Activated effector memory CD4-positive, alpha-beta T cell treated with Interleukin-2 at 50 U/mL for 16 hours (primary cell): ENCODE data around the gene BET1L.
A peak's percentile ranks its signal among the peaks of the same experiment; 100 is the strongest.
"Not testable (repeated sequence)": the region's sequence is repeated elsewhere in the genome, so short reads cannot be mapped to it uniquely, and the experiment has no call there.

Experiments
- DNase-seq: peaks from one replicate; pipeline ENCODE4 v3.0.0-alpha.2; 2020

BET1L gene, protein sequence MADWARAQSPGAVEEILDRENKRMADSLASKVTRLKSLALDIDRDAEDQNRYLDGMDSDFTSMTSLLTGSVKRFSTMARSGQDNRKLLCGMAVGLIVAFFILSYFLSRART

DNA sequence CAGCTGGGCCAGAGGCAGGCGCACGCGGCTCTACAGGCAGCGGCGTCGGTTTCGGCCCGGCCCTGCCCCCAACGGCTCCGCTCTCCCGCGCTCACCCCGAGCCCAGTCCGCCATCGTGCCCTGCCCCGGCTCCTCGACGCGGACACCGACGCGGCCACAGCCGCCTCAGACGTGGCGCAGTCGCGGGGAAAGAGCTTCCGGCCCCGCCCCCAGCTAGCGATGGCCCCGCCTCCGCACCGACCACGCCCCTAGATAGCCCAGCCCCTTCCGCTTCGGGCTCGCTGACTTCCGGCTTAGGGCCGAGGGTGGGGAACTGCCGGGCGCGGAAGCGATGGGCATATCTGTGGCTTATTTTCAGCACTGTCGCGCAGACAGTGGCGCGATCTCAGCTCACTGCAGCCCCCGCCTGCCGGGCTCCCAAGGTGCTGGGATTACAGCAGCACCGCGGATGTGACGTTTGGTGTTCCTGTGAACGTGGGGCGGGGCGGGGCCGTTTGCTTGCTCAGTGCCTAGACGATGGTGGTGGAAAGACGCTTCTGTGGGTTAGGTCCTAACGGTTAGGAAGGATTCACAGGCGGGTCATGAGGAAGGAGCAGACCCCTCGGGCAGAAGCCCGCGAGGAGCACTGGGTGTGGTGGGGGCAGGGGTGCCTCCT is at the start of gene BET1L, which contains the start of gene RIC8A:
TSS of gene BET1L (minus strand) at position 192 of the 655 bp plus-strand sequence. CDS start at position 114, 78 bp downstream.
TSS of gene RIC8A (plus strand) at position 501 of the 655 bp plus-strand sequence. CDS start 1,147 bp downstream, outside the sequence.
- peak; percentile 96 for DNase-seq

DNA sequence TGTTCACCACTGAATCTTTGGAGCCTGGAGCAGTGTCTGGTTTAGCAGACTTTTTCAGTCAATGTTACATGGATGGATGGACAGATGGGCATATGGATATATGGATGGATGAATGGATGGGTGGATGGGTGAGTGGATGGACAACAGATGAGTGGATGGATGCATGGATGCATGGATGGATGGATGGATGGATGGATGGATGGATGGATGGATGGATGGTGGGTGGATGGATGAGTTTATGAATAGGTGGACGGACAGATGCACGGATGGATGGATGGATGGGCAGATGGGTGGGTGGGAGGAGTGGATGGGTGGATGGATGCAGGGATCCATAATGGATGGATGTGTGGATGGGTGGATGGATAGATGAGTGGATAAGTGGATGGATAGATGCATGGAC is 48.6 kb upstream of the BET1L start:
- no peak for DNase-seq

DNA sequence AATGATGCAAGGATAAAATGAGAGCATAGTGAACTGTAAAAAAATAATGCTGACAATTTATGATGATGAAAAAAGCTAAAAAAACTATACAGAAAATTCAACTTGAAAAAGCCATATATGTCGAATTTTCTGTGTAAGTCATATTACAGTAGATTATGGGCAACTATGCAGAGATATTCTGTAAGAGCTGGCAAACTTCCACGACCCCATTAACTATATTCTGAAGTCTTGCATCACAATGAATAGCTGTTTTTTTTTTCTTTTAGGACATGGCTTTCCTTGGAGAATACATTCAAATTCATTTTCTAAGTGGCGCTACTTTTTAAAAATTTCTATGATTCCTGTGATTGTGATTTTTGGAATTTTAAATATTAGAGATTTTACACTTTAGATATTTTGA is 48.0 kb upstream of the BET1L start:
- DNase-seq, result no peak

DNA sequence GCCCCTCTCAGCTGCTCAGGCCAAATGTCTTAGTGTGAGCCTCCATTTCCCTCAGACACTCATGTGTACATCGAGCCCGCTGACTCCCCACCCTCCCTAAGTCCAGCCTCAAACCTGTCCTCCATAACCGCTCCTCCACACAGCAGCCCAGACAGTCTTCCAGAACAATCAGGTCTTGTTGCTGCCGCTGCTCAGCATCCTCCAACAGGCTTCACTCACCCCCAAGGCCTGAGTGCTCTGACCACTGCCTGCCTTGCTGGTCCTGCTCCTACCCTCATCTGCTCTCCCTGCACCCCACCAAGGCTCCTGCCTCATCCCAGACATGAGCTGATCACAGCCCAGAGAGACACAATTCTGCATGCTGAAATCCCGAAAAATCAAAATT is 46.7 kb upstream of the BET1L start:
- no peak for DNase-seq

DNA sequence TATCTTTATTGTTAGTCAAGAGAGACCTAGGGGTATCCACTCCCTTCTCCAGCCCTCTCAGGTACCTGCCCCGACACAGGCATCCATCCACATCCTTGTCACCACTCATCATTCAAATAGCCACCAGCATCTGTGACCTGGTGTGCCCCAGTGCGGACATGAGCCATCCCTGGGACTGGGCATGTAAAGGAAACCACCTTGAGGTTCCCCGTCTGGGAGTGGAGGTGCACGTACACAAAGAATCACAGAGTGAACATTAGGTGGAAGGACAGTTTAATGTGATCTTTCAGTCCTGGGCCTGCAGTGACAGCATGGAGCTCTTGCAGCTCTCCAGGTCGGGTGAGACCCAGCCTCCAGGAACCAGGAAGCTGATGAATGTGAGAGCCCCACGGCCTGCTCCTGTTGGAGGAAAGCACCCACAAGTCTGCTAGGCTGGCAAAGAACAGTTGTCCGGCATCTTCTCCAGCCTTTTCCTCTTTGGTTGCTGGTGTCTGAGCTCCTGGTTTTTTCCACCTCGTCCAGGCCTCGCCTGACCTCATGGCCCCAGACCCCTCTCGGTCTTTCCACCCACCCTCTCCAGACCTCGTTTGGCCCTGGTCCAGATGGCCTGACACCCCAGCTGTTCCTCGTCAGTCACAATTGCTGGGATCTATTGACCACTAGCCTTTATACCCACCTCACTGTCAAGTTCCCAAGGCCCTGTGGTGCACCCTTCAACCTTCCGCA is 46.1 kb upstream of the BET1L start:
- DNase-seq, result no peak

DNA sequence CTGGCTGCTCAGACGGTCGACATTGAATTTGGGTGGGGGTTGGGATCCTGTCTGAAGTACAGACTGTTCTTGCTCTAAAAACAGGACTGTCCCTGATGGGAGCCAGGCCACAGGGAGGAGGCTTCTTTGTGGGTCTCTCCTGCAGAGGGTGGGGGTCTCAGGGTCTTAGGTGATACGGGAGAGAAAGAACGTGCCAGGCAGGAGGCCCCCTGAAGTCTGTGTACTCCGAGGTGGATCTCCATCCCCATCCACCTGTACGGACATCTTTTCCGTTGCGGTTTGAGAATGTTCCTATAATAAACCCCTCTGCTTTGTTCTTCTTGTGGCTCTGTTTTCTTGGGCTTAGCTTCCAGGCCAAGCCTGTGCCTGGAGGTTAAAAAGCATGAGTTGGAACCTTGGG is 45.5 kb upstream of the BET1L start:
- no peak for DNase-seq

DNA sequence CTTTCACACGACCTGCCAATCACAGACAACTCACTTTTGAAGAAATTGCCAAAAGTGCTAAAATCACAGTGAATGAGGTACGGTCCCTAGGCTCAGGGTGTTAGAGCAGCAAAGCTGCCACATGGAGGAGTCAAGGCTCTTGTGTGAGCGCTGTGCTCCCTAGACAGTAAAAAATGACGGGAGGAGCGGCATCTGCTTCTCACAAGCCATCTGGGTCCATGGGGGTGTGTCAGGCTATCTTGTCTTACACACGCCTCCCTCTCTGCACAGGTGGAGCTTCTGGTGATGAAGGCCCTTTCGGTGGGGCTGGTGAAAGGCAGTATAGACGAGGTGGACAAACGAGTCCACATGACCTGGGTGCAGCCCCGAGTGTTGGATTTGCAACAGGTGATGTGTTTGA is 44.4 kb upstream of the BET1L start:
- DNase-seq, result no peak

DNA sequence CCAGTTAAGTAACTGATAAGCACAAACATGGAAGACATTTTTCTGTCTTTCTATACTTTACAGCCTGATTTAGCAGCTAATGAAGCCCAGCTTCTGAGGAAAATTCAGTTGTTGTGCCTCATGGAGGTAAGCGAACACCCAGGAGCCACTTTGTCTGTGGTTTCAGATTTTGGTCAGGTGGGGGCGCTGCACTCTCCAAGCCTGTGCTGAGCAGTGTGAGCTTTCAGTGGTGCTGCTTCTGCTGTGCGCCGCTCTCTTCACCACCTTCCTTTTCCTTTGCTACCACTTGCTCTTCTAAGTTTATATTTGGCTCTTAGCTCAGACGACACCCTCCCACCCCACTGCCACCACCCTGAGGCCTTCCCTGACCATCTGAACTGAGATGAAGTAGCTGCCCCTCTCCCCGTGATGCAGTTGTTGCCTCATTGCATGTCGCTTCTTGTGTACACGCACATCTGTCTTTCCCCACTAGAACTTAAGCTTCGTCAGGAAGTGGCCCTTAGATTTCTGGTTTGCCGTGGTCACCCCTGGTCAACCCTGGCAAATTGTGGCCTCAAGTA is 43.6 kb upstream of the BET1L start:
- DNase-seq, result peak; percentile 71

DNA sequence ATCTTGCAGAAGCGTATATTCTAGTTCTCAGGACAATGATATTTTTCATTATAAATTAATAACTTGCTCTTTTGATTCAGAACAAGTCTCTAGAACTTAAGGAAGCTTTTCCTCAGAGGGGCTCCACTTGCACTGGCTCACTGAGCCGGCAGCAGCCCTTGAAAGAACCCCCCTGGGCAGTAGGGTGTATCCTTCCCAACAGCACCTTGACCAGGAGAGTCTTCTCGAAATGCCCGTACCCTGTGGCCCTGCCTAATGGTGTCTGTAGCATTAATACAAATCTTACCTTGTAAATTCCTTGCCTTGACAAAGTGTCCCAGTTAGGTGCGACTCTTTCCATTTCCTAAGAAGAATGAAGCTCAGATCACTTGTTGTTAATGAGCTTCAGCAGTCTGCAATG is 43.1 kb upstream of the BET1L start:
- DNase-seq, result no peak

DNA sequence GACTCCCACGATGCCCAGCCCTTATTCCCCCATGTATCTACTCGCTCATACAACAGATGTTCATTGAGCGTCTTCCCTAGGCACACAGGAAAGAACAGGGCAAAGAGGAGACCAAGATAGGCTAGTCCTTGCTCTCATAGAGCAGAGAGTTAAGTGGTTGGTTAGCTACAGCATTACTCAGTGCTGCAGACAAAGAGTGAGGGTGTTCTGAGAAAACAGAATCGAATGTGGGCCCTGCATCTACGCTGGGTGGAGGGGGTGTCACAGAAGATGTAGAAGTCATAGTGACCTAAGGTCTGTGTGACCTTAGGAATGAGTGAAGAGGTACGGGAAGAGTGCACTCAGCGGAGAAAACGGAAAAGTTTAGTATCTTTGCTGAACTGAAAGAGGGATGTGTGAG is 41.9 kb upstream of the BET1L start:
- no peak for DNase-seq

DNA sequence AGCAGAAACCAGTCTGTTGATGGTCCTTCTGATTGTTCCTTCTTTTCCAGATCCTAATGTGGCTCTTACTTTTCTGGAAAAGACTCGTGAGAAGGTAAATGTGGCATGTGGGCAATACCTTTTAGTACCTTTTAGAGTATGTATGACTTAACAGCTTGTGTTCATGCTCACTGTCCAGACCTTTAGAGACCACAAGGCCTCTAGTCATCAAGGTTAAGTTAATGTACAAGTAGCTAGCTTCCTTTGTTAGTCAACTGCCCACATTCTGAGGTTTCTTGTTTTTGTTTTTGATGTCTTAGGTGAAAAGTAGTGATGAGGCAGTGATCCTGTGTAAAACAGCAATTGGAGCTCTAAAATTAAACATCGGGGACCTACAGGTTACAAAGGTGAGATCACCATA is 37.2 kb upstream of the BET1L start:
- no peak for DNase-seq

DNA sequence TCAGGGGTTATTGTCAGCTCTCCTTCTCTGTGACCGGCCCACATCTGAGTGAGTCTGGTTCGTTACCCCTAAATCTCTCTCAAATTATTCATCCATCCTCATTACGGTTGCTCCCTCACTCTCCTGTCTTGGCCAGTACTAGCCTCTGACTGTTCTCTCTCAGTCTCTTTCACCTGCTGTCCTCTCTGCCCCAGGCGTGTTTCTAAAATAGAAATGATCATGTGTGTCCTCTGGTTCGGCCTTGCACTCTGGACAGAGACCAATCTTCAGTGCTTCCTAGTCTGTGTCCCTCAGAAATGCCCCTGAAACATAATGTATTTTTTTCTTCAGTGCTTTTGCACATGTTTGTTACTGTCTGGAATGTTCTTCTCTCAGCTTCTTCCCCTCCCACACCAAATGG is 34.4 kb upstream of the BET1L start:
- no peak for DNase-seq

DNA sequence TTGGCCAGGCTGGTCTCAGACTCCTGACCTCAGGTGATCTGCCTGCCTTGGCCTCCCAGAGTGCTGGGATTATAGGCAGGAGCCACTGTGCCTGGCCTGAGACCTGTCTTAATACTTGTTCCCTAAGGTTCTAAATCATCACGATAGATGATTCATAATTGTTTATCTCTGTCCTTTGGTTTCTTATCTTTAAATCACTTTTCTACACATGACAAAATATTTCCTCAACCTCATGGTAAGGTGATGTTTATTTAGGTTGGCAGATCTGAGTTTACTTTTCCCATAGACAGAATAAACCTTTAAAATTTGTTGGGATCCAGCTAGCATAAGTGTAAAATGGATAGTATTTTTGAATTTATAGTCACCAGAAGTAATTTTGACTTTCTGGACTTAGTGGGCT is 33.1 kb upstream of the BET1L start:
- no peak for DNase-seq

DNA sequence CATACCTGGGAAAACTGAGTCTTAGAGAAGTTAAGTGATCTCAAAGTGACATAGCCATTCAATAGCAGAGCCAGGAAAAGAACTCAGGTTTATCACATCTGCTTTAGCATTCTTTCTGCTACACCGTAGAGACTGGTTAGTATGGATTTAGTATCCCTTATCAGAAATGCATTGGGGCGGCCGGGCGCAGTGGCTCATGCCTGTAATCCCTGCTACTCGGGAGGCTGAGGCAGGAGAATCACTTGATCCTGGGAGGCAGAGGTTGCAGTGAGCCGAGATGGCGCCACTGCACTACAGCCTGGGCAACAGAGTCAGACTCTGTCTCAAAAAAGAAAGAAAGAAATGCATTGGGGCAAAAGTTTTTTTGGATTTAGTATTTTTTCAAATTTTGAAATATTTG is 31.1 kb upstream of the BET1L start:
- not testable (repeated sequence) for DNase-seq

DNA sequence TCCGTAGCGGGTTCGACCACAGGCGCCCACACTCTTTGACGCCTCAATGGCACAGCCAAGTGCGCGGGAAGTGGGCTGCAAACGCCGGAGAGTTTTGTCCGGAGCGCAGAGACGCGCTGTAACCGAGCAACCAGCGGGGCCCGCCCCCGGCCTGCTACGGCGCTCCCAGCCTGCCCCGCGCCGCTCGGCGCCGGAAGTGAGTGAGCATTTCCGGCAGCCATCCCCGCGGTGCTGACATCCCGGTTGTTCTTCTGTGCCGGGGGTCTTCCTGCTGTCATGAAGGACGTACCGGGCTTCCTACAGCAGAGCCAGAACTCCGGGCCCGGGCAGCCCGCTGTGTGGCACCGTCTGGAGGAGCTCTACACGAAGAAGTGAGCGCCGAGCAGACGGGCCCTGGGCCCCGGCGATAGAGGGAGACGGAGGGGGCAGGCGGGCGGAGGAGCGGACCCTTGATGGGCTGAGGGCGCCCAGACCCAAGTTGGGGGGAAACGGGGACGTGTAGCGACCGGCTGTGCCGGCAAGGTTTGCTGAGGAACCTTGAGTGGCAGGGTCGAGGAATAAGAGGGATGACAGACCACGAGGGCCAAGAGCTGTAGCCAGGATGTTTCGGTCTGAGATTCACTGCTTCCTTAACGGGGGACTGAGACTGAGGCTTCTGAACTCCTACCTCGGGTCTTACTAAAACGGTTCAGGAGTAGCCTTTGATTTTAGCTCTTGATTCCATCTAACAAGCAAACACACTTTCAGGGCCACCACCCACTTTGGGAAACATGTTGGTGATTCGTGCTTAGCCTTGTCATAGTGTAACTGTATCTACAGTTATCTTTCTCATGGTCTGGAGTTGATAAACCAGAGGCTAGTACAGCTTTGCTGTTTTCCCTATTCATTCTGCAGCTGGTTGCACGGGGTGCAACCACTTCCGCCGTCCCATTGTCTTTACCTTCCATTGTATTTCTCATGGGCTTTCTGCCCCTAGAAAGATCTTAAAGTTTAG is 29.9 kb upstream of the BET1L start, which contains the start of gene PSMD13:
TSS of gene PSMD13 (plus strand) at position 203 of the 994 bp plus-strand sequence. CDS start at position 277, 74 bp downstream.
- peak; percentile 82 for DNase-seq

DNA sequence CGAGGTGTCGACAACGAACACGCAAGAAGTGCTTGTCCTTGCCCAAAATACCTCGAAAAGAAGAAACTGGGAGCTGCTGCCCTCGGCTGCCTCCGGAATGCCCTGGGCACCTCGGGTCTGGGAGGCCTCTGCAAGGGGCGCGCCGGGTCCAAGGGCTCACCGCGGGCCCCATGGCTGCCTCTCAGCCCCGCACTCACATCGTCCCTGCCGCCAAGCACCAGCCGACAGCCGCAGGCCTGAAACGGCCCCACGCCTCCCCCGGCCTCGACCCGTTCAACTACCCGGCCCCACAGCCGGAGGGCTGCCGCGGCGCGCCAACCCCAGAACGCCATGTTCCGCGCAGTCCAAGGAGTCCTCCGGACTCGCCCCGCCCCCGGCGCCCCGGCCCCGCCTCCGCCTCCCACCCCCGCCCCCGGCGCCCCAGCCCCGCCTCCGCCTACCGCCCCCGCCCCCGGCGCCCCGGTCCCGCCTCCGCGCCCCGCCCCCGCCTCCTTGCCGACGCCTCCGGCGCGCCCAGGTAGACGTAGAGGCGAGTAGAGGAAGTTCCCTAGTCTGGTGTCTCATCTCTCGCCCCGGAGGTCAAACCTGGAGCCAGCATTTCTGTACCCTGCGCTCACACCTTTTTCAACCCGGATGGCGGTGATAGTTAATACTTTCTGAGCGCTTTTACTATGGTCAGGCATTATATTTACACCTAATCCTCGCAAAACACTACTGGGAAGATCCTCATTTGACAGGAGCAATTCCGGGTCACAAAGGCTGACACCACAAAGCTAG is 29.0 kb upstream of the BET1L start, which contains the start of gene SIRT3:
TSS of gene SIRT3 (minus strand) at position 346 of the 777 bp plus-strand sequence. CDS start at position 332, 14 bp downstream.
- DNase-seq, result peak; percentile 78

DNA sequence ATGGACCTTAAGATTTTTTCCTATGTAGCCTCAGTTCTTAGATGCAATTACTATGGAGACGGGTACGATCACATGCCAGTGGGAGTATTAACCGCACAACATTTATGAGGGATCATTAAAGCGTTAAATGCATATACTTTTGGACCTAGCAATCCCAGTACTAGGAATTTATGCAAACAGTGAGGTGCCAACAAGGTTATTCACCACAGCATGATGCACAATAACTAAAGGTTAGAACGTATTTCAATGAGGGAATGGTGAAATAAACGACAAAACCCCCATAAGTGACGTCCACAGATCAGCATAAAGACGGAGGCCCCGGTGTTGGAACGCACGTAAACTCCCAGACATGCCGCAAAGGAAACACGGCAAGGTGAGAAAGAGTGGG is 28.4 kb upstream of the BET1L start:
- no peak for DNase-seq

DNA sequence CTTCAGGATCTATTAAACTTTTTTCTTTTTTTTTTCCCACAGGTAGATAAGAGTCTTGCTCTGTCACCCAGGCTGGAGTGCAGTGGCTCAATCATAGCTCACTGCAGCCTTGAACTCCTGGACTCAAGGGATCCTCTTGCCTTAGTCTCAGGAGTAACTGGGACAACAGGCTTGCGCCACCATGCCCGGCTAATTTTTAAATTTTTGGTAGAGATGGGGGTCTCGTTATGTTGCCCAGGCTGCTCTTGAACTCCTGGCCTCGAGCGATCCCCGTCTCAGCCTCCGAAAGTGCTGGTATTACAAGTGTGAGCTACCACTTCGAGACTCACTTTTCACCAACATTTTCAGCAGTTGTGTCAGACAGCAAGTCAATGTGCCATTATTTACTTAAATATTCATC is 28.0 kb upstream of the BET1L start:
- no peak for DNase-seq

DNA sequence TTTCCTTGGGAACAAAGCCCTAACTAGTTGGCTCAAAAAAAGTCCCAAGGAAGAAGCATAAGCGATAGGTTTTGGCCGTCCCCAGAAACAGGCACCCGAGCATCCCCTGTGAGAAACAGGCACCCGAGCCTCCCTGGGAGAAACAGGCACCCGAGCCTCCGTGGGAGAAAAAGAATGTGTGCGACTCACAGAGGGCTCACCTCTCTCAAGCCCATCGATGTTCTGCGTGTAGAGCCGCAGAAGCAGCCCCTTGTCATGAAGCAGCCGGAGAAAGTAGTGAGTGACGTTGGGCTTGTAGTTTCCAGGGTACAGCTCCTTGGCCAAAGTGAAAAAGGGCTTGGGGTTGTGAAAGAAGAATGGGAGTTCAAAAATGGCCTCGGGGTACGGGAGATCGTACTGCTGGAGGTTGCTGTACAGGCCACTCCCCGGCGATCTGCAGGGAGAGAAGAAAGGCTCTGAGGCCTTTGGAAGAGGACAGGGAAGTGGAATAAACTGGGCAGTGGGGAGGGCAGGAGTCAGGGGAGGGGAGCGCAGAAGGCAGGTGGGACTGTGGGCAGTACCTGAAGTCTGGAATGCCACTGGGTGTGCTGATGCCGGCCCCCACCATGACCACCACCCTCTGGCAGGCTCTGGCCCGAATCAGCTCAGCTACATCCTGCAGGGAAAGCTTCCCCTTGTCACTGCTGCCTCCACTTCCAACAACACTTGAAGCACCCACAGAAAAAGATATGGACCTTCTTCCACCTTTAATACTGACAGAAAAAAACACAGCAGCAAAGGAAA is 25.8 kb upstream of the BET1L start:
- no peak for DNase-seq

DNA sequence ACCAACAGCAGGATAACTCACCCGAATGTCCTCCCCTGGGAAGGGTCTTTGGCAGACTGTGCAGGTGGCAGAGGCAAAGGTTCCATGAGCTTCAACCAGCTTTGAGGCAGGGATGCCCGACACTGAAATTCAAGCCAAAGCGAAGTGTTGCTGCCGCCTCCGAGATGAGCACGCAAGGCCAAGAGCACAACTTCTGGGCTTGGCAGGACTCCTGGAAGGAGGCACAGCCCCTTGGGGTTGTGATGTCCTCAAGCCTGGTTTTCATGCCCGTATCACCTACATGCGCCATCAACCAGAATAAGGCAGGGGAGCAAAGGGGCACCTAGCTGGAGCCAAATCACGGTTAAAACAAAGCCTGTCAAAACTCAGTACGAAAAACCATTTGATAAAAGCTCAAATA is 23.2 kb upstream of the BET1L start:
- no peak for DNase-seq
